Measurements from ENCODE around the gene RMND5B. TPM values are rescaled to one million over a fixed set of nuclear protein-coding genes. Genes with fewer than 3 reads are reported as not detected.
A peak's percentile ranks its signal among the peaks of the same experiment; 100 is the strongest.

RMND5B gene
- total RNA-seq, 1 donor from 2014 or later, result 34.1 TPM

- DNase-seq (ENCODE audit: low read depth), result peak; percentile 43
These were observed 609 bp upstream of the RMND5B start for GRCh38 chr5:178130234-178130575.

DNA sequence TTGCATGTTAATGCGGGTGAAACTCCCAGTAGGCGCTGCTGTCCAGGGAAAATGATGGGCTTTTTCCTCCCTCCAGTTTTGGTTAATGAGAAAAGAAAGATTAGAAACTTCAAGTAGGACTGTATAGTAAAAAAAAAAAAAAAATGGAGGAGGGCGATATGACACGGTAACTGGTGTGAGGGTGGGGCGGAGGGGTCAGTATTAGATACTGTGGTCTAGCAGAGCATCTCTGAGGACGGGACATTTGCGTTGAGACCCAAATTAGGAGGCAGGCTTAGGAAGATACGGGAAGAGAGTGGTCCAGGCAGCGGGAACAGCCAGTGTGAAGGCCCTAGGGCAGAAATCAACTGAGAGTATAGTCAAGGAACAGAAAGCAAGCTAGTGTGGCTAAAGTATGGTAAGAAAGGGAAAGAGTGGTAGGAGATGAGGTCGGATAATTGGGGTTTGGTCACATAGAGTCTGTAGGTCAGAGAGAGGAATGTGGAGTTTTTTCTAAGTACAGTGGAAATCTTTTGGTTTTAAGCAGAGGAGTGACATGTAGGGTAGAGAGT, 707 bp downstream of the RMND5B start:
- DNase-seq (ENCODE audit: low read depth), result no peak

GRCh38 chr5:178136990-178137389, 6.2 kb downstream of the RMND5B start:
- no peak for DNase-seq (ENCODE audit: low read depth)

GRCh38 chr5:178137991-178138390, 7.2 kb downstream of the RMND5B start:
- no peak for DNase-seq (ENCODE audit: low read depth)

- no peak for DNase-seq (ENCODE audit: low read depth)
These were observed 10.7 kb downstream of the RMND5B start for GRCh38 chr5:178141550-178141949.

- no peak for DNase-seq (ENCODE audit: low read depth)
These were observed 11.8 kb downstream of the RMND5B start for GRCh38 chr5:178142642-178143041.

DNA sequence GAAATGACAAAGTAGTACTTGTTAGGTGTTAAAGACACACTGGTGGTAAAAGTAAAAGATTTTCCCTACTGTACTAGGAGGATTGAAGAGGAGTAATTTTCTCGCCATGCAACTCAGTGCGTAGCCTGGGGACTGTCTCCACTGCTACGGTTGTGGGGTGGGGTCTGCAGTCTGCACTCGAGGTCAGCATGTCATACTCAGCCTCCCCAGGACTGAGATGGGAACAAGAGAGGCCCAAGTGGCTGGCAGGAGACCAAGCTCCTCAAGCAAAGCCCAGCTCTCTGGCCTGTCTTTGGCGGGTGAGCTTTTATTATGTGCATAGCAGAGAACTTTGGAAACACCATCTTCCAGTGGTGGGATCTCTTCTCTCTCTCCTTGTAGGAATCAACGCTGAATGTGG, 12.4 kb downstream of the RMND5B start:
- no peak for DNase-seq (ENCODE audit: low read depth)

- DNase-seq (ENCODE audit: low read depth), result no peak
These were observed 13.1 kb downstream of the RMND5B start for GRCh38 chr5:178143901-178144300.

DNA sequence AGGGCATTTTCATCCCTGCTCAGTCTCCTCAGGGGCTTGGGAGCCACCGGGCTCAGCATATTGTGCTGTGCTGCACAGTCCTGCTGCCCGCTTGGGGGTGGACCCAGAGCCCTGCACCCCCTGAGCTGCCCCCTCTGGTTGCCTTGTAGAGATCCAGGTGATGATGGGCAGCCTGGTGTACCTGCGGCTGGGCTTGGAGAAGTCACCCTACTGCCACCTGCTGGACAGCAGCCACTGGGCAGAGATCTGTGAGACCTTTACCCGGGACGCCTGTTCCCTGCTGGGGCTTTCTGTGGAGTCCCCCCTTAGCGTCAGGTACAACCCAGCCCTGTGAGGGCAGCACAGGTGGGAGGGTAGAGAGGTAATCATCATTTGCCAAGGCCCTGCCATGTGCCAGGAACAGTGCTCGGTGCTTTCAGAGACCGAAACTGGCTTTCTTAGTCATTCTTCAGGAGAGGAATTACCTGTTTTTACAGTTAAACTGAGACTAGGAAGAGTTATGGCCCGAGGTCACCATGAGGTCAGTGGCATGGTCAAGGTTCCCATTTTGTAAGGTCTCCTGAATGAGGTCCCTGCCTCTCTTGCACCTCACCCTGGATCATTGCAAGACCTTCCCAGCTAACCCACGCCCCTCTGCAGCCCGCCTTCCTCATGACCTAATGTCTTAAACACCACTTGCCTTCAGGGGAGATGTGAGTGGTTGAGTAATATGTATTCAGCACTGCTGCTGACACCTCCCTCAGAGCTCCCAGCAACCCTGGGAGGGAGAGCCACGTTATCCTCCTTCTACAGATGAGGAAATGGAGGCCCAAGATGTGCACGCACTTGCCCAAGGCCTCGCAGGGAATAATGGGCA, 15.4 kb downstream of the RMND5B start:
- DNase-seq (ENCODE audit: low read depth), result peak; percentile 49

GRCh38 chr5:178147406-178147805, 16.6 kb downstream of the RMND5B start:
- DNase-seq (ENCODE audit: low read depth), result no peak

DNA sequence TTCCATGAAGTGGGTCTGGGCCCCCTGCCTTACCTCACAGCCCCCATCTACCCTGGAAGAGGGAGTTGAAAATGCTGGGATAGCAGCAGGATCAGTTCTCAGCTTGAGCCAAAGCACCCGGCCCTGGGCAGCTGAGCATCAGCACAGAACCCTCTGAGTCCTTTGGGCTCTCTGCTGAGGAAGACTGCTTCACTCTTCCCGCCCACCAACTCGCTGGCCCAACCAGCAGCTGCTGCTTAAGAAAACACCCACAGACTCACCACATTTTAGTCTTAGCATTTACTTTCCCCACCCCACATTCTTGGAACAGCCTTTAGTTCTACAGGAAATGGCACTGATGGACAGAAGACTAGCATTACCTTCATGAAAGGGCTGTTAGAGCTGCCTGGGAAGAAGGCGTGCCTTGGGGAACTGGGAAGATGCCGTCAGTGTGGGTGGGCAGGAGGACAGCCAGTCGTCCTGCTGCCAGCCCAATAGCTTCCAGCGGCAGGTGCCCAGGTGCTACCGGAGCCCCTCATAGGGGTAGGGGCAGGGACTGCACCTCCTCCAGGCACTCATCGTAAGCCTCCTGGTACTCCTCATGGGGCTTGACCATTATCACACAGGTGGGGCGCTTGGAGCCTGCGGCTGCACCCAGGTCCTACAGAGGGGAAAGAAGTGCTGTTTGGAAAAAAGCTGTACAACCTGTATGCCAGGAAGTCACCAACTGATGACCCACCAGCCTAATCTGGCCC, 18.6 kb downstream of the RMND5B start:
- DNase-seq (ENCODE audit: low read depth), result no peak

DNA sequence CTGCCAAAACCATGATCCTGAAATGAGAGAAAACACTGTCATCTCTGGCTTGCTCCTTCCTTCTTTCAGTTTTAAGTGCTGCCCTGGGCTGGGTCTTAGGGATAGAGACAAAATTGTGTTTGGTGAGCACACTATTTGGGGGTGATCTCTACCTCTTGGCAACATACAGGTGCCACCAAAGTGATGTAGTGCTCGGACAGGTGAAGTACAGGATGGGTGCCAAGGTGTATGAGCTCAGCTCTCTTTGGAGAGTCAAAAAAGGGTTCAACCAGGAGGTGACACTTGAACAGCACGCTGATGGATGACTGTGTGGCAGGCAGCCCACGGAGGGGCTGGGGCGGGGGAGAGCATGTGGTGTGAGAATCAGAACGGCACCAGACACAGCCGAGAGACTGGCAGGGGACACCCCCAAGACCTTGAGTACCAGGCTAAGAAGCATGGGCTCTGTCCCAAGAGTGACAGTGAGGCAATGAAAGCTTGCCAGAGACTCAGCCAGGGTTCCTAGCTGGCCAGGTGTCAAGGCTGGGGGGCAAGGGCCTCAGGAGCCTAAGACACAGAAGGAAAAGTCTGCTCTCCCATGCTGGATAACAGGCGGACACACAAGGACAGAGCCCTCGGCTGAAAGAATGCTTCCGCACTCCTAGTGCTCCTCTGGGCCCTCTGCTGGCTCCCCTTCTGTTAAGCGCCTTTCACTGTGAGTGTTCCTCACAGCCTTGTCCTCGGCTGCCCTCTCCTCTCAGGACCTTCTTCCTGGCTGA, 20.3 kb downstream of the RMND5B start:
- no peak for DNase-seq (ENCODE audit: low read depth)

DNA sequence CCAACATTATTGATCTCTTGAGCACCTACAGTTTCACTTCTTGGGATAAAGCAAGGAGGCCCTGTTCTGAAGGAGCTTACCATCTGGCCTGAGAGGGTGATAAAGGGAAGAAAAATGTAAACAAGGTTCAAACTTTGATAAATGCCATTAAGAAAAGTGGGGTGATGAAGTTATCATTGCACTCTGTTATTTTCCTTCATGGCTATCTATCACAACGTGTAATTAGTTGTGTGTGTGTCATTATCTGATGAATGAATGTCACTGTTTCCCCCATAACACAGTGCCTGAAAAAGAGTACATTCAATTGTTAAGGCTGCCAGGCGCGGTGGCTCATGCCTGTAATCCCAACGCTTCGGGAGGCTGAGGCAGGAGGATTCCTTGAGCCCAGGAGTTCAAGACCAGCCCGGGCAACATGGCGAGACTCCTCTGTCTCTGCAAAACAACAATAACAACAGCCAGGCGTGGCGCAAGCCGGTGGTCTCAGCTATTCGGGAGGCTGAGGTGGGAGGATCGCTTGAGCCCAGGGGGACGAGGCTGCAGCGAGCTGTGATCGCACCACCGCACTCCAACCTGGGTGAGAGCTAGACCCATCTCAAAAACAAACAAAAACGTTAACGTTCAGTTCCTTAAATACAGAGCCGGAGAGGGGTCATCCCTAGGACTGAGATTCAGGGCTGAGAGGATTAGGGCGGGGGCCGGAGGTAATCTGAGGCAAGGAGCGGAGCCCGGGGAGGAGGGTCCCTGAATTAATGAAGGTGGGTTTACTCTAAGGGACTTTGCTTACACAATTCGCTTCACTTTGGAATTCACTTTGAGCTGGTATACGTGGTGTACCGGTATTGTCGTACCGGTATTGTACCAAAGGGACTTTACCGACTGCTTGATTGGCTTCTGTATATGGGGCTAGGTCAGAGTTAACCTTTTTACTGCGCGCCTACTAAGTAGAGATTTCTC, 22.0 kb downstream of the RMND5B start:
- no peak for DNase-seq (ENCODE audit: low read depth)

GRCh38 chr5:178153530-178154340, 22.9 kb downstream of the RMND5B start, which contains the start of gene NHP2:
TSS of gene NHP2 (minus strand) at chr5:178153885. CDS start at chr5:178153817, 68 bp downstream.
- peak; percentile 95 for DNase-seq (ENCODE audit: low read depth)

GRCh38 chr5:178155065-178155464, 24.3 kb downstream of the RMND5B start:
- DNase-seq (ENCODE audit: low read depth), result peak; percentile 12

GRCh38 chr5:178160176-178160575, 29.4 kb downstream of the RMND5B start:
- DNase-seq (ENCODE audit: low read depth), result no peak

DNA sequence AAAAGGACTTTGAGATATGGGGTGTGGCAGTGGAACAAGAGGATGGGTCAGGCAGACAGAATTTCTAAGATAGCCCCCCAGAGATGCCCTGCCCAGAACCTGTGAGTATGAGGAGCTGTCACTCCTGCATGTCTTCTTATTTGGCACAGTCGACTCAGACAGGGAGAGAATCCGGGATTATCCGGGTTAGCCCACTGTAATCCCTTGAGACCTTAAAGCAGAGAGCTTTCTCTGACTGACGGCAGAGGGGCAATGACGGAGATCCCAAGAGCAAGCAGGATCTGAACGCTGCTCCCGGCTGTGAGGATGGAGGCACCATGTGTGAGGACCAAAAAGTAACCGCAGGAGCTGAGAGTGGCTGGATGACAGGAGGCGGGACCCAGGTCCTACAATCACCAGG, 31.7 kb downstream of the RMND5B start:
- no peak for DNase-seq (ENCODE audit: low read depth)

GRCh38 chr5:178163772-178164735, 33.2 kb downstream of the RMND5B start:
- peak; percentile 35 for DNase-seq (ENCODE audit: low read depth)

- no peak for DNase-seq (ENCODE audit: low read depth)
These were observed 34.8 kb downstream of the RMND5B start for GRCh38 chr5:178165581-178165980.

Data from renal cortical epithelial cell (primary cell).